ENCODE measurements around the gene ENDOD1. TPM values are rescaled to one million over a fixed set of nuclear protein-coding genes. Genes with fewer than 3 reads are reported as not detected.

ENDOD1 gene
- polyA plus RNA-seq, 3 donors: 1.3 to 3.4 (median 3.2) TPM

- no peak overlapping the region for H3K9ac ChIP-seq (ENCODE audit: insufficient read depth, low read length, poor library complexity, severe bottlenecking)
- H3K4me2 ChIP-seq (replicated peaks; ENCODE audit: extremely low read depth, low read length, poor library complexity, severe bottlenecking): no peak overlapping the region
- no peaks in the 10 kb centered on the region for H3K79me2 ChIP-seq (ENCODE audit: insufficient read depth, low read length)
- no peaks in the 10 kb centered on the region for H3K4me1 ChIP-seq (ENCODE audit: control insufficient read depth in 1 of 2, insufficient read depth in 2 of 2, low read length in 2 of 2)
- H2AFZ ChIP-seq (ENCODE audit: insufficient read depth, low read depth, low read length, poor library complexity, severe bottlenecking): no peak overlapping the region
- H3K36me3 Mint-ChIP-seq: no peaks in the 10 kb centered on the region
- H3K27ac Mint-ChIP-seq: no peak overlapping the region
- no peak overlapping the region for H3K4me3 ChIP-seq (replicated peaks in 1 of 3; ENCODE audit: low read depth in 2 of 3, low read length in 3 of 3)
- H3K4me3 Mint-ChIP-seq: no peak overlapping the region
- no peaks in the 10 kb centered on the region for H4K20me1 ChIP-seq (ENCODE audit: insufficient read depth, low read length)
- H3K27me3 Mint-ChIP-seq (ENCODE audit: low read depth in 3 of 3): peaks cover 0 to 5% (median 2%) of the 10 kb centered on the region in 3 donors
- H3K27me3 ChIP-seq (ENCODE audit: control insufficient read depth in 2 of 2, insufficient read depth in 2 of 2, low read length in 2 of 2): no peaks in the 10 kb centered on the region
- intact Hi-C loops (cut with micrococcal nuclease): no loop called here
- no peaks in the 10 kb centered on the region for H3K36me3 ChIP-seq (replicated peaks in 1 of 2; ENCODE audit: control insufficient read depth in 1 of 2, insufficient read depth in 2 of 2, low read length in 2 of 2)
- peaks cover 0 to 5% (median 0%) of the 10 kb centered on the region in 7 donors for H3K9me3 Mint-ChIP-seq
- DNase-seq: no peak
- WGBS (ENCODE audit: insufficient coverage): no CpG with 5 or more reads among the region's 2 CpGs
- H3K9me3 ChIP-seq (replicated peaks in 1 of 2; ENCODE audit: control insufficient read depth in 1 of 2, insufficient read depth in 1 of 2, low read length in 2 of 2): peaks cover 0 to 2% of the 10 kb centered on the region in 2 donors
- no peaks in the 10 kb centered on the region for H3K4me1 Mint-ChIP-seq
- no peak overlapping the region for H3K27ac ChIP-seq (ENCODE audit: low read depth in 1 of 2, low read length in 2 of 2)
- TF ChIP-seq, protein P1, sequence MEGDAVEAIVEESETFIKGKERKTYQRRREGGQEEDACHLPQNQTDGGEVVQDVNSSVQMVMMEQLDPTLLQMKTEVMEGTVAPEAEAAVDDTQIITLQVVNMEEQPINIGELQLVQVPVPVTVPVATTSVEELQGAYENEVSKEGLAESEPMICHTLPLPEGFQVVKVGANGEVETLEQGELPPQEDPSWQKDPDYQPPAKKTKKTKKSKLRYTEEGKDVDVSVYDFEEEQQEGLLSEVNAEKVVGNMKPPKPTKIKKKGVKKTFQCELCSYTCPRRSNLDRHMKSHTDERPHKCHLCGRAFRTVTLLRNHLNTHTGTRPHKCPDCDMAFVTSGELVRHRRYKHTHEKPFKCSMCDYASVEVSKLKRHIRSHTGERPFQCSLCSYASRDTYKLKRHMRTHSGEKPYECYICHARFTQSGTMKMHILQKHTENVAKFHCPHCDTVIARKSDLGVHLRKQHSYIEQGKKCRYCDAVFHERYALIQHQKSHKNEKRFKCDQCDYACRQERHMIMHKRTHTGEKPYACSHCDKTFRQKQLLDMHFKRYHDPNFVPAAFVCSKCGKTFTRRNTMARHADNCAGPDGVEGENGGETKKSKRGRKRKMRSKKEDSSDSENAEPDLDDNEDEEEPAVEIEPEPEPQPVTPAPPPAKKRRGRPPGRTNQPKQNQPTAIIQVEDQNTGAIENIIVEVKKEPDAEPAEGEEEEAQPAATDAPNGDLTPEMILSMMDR (IDR thresholded peaks at IDR 0.05): no peak
These were observed 34.3 kb upstream of the ENDOD1 start for GRCh38 chr11:95055283-95055897.

DNA sequence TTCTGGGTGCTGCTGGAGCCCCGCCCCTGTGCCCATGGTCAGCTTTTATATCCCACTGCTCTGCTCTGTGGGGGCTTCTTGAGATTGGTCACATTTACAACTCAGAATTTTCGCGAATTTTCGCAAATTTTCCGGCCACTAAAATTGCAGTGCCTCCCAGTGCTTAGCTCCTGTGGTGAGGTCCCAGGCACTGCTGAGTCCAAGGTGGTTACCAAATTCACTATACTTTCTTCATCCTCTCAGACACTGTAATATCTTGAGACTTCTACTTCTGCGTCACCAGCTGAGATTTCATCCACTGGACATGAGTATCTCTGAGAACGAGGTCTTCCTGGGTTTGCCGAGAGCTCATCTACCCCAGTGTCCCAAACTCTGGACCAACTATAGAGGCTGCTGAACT lies 31.7 kb upstream of the ENDOD1 start:
- Histone ChIP-seq H3K4me3 (replicated peaks in 1 of 3; ENCODE audit: low read depth in 2 of 3, low read length in 3 of 3) (no peak overlapping the region), H3K4me2 (replicated peaks; ENCODE audit: extremely low read depth, low read length, poor library complexity, severe bottlenecking) (no peak overlapping the region), H3K9me3 (replicated peaks in 1 of 2; ENCODE audit: control insufficient read depth in 1 of 2, insufficient read depth in 1 of 2, low read length in 2 of 2) (peaks cover 0 to 2% of the 10 kb centered on the region in 2 donors), H3K9ac (ENCODE audit: insufficient read depth, low read length, poor library complexity, severe bottlenecking) (no peak overlapping the region), H2AFZ (ENCODE audit: insufficient read depth, low read depth, low read length, poor library complexity, severe bottlenecking) (no peak overlapping the region), H4K20me1 (ENCODE audit: insufficient read depth, low read length) (no peaks in the 10 kb centered on the region), H3K79me2 (ENCODE audit: insufficient read depth, low read length) (no peaks in the 10 kb centered on the region), H3K27ac (ENCODE audit: low read depth in 1 of 2, low read length in 2 of 2) (no peak overlapping the region), H3K27me3 (ENCODE audit: control insufficient read depth in 2 of 2, insufficient read depth in 2 of 2, low read length in 2 of 2) (no peaks in the 10 kb centered on the region), H3K36me3 (replicated peaks in 1 of 2; ENCODE audit: control insufficient read depth in 1 of 2, insufficient read depth in 2 of 2, low read length in 2 of 2) (no peaks in the 10 kb centered on the region), H3K4me1 (ENCODE audit: control insufficient read depth in 1 of 2, insufficient read depth in 2 of 2, low read length in 2 of 2) (no peaks in the 10 kb centered on the region)
- DNase-seq: no peak
- no peak overlapping the region for H3K4me3 Mint-ChIP-seq
- H3K4me1 Mint-ChIP-seq: no peaks in the 10 kb centered on the region
- H3K9me3 Mint-ChIP-seq: peaks cover 0 to 3% (median 0%) of the 10 kb centered on the region in 7 donors
- no peaks in the 10 kb centered on the region for H3K36me3 Mint-ChIP-seq
- 93% methylated on average over 6 of the region's 8 CpGs for WGBS (ENCODE audit: insufficient coverage)
- no peak overlapping the region for H3K27ac Mint-ChIP-seq
- peaks cover 0 to 5% (median 2%) of the 10 kb centered on the region in 3 donors for H3K27me3 Mint-ChIP-seq (ENCODE audit: low read depth in 3 of 3)
- intact Hi-C loops (cut with micrococcal nuclease): no loop called here
- TF ChIP-seq, protein P1 (IDR thresholded peaks at IDR 0.05): no peak

All from CD14-positive monocyte (primary cell).